ENCODE data around the gene OR7G2.

Gene OR7G2

GRCh38 chr19:9070066-9070465 lies 37.2 kb downstream of the OR7G2 start:
- no peaks in the 10 kb centered on the region for H3K9me3 Mint-ChIP-seq
- no peak for TF ChIP-seq CTCF (IDR thresholded peaks at IDR 0.05)
- peaks cover 14% of the 10 kb centered on the region for H3K4me1 Mint-ChIP-seq
- DNase-seq = no peak
- no peaks in the 10 kb centered on the region for H3K36me3 Mint-ChIP-seq (ENCODE audit: low read depth)
- no peak overlapping the region for H3K4me3 Mint-ChIP-seq
- no peak overlapping the region for H3K27ac Mint-ChIP-seq
- H3K27me3 Mint-ChIP-seq (ENCODE audit: low read depth, poor library complexity) = no peaks in the 10 kb centered on the region

DNA sequence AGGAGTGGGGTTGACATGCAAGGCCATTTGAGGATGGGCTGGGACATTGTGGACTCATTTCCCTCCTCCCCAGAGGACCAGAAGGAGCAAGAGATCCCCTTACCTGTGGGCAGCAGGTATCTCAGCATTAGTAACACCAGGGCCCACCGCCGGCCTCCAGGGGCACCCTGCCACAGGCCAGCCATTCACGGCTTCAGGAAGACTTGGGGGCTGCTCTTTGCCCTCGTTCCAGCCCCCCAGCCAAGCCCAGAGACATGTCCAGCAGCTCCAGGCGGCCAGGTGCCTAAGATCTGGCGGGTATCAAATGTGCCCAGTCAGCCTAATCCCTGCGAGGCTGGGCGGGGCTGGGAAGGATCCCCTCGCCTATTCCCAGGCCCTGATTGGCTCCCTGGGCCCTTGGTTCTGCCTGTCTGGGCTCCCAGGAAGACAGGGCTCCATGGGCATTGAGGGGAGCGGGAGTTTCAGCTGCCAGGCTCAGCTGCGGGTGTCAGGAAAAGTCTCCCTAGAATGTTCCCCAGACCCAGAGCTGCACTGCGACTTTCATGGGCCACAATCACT lies 41.7 kb downstream of the OR7G2 start:
- peaks cover 19% of the 10 kb centered on the region for H3K4me1 Mint-ChIP-seq
- H3K4me3 Mint-ChIP-seq = no peak overlapping the region
- H3K9me3 Mint-ChIP-seq = no peaks in the 10 kb centered on the region
- no peak for DNase-seq
- no peak for TF ChIP-seq CTCF (IDR thresholded peaks at IDR 0.05)
- H3K36me3 Mint-ChIP-seq (ENCODE audit: low read depth) = no peaks in the 10 kb centered on the region
- peak overlapping the region; percentile 45 for H3K27ac Mint-ChIP-seq
- peaks cover 5% of the 10 kb centered on the region for H3K27me3 Mint-ChIP-seq (ENCODE audit: low read depth, poor library complexity)

DNA sequence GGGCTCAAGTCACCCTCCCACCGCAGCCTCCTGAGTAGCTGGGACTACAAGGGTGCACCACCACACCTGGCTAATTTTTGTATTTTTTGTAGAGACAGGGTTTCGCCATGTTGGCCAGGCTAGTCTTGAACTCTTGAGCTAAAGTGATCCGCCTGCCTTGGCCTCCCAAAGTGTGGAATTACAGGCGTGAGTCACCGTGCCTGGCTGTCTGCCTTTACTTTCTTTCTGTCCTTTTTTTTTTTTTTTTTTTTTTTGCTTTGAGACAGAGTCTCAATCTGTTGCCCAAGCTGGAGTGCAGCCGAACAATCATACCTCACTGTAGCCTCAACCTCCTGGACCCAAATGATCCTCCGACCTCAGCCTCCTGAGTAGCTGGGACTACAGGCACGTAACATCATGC lies 45.4 kb downstream of the OR7G2 start:
- Mint-ChIP-seq H3K27ac (no peak overlapping the region), H3K4me1 (peaks cover 36% of the 10 kb centered on the region), H3K4me3 (no peak overlapping the region), H3K36me3 (ENCODE audit: low read depth) (no peaks in the 10 kb centered on the region), H3K27me3 (ENCODE audit: low read depth, poor library complexity) (peaks cover 5% of the 10 kb centered on the region), H3K9me3 (peaks cover 11% of the 10 kb centered on the region)
- no peak for DNase-seq
- no peak for TF ChIP-seq CTCF (IDR thresholded peaks at IDR 0.05)

DNA sequence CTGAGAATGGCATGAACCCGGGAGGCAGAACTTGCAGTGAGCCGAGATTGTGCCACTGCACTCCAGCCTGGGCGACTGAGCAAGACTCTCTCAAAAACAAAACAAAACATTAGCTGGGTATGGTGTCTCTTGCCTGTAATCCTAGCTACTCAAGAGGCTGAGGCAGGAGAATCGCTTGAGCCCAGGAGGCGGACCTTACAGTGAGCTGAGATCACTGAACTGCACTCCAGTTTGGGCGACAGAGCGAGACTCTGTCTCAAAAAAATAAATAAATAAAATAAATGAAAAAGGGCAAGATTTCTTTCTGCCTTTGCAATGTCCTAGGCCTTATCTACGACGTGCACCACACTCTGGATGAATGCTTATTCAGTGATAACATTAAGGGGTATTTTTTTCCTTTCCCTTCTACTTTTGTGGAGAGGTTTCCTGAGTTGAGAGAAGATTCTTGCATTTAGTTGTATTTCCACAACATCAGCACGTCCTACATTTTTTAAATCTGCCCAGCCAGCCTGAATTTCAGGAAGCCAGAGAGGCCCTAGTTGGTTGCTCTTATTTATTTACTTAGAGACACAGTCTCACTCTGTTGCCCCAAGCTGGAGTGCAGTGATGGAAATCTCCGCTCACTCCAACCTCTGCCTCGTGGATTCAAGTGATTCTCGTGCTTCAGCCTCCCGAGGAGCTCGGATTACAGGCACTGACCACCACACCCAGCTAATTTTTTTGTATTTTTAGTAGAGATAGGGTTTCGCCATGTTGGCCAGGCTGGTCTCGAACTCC lies 46.5 kb downstream of the OR7G2 start:
- no peak for DNase-seq
- Mint-ChIP-seq H3K27me3 (ENCODE audit: low read depth, poor library complexity) (peaks cover 5% of the 10 kb centered on the region), H3K9me3 (peaks cover 11% of the 10 kb centered on the region), H3K36me3 (ENCODE audit: low read depth) (no peaks in the 10 kb centered on the region), H3K4me3 (no peak overlapping the region), H3K4me1 (peaks cover 36% of the 10 kb centered on the region), H3K27ac (peak overlapping the region; percentile 81)
- no peak for TF ChIP-seq CTCF (IDR thresholded peaks at IDR 0.05)

DNA sequence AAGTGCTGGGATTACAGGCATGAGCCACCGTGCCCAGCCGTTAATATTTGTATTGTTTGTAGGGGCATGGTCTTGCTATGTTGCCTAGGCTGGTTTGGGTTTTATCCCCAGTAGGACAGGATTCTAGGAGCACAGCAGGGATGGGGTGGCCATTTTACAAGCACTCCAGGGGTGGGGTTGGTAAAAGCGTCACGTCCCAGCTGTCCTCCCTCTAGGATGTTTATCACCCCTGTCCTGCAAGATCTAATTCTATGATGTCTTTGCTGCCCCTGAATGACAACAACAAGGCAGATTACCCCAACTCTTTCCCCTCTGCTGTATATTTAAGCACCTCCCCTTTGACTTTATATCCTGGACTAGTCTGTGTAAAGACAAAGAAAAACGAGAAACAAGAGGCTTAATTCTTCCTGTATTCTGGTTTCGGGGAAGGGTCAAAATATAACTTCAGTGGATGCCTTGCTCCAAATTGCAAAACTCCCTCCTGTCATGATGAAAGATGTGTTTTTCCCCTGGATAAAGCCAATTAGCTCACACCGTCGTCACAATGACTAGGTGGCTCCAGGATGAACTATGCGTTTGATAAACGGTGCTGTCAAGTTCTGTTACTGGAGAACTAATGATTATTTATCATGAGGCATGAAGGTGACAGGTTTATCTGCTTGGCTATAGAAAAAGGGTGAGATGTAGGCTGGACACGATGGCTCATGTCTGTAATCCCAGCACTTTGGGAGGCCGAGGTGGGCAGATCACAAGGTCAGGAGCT lies 48.2 kb downstream of the OR7G2 start:
- peak; percentile 13 for DNase-seq
- no peaks in the 10 kb centered on the region for H3K36me3 Mint-ChIP-seq (ENCODE audit: low read depth)
- peaks cover 9% of the 10 kb centered on the region for H3K27me3 Mint-ChIP-seq (ENCODE audit: low read depth, poor library complexity)
- peak overlapping the region; percentile 7 for H3K4me3 Mint-ChIP-seq
- H3K9me3 Mint-ChIP-seq = peaks cover 11% of the 10 kb centered on the region
- H3K27ac Mint-ChIP-seq = peak overlapping the region; percentile 97
- TF ChIP-seq CTCF (IDR thresholded peaks at IDR 0.05) = no peak
- H3K4me1 Mint-ChIP-seq = peaks cover 52% of the 10 kb centered on the region

Measured in nephron progenitor cell (in vitro differentiated cells).